GM06990 (cell line): ENCODE results near the gene MS4A7.
A peak's percentile ranks its signal among the peaks of the same experiment; 100 is the strongest.

ENCODE experiments used
- DNase-seq: peaks from one replicate; pipeline ENCODE4 v3.0.0-alpha.2; 2011; ENCODE audit not compliant: insufficient read length; ENCODE audit errors: extremely low read depth
- H3K27me3 ChIP-seq: replicated peaks from 2 replicates; pipeline ENCODE4 v1.6.0; 2011; ENCODE audit warnings: low read length; ENCODE audit not compliant: control insufficient read depth, insufficient read depth
- H3K36me3 ChIP-seq: 2 replicates; pipeline ENCODE4 v1.5.1; 2011; ENCODE audit warnings: low read length; ENCODE audit not compliant: control insufficient read depth, insufficient read depth
- H3K4me3 ChIP-seq: replicated peaks from 2 replicates; pipeline ENCODE4 v1.5.1; 2011; ENCODE audit warnings: low read depth, mild to moderate bottlenecking, control low read depth, low read length
- CTCF ChIP-seq: IDR thresholded peaks from 2 replicates; pipeline ENCODE4 v1.5.1; 2011; ENCODE audit warnings: low read length, control low read depth, mild to moderate bottlenecking, inconsistent platforms; ENCODE audit not compliant: insufficient read depth, poor library complexity, severe bottlenecking

MS4A7 gene

GRCh38 chr11:60396799-60397198 is 18.5 kb downstream of the MS4A7 start:
- Histone ChIP-seq H3K36me3 (no peaks in the 10 kb centered on the region), H3K27me3 (no peaks in the 10 kb centered on the region), H3K4me3 (no peak overlapping the region)
- TF ChIP-seq CTCF, result no peak
- peak; percentile 59 for DNase-seq

- Histone ChIP-seq H3K36me3 (no peaks in the 10 kb centered on the region), H3K27me3 (no peaks in the 10 kb centered on the region), H3K4me3 (no peak overlapping the region)
- no peak for TF ChIP-seq CTCF
- DNase-seq, result no peak
Measured at GRCh38 chr11:60420015-60420414, 41.7 kb downstream of the MS4A7 start.

GRCh38 chr11:60422609-60423008 is 44.3 kb downstream of the MS4A7 start:
- no peak for DNase-seq
- H3K36me3 ChIP-seq, result no peaks in the 10 kb centered on the region
- TF ChIP-seq CTCF, result no peak
- no peak overlapping the region for H3K4me3 ChIP-seq
- no peaks in the 10 kb centered on the region for H3K27me3 ChIP-seq

DNA sequence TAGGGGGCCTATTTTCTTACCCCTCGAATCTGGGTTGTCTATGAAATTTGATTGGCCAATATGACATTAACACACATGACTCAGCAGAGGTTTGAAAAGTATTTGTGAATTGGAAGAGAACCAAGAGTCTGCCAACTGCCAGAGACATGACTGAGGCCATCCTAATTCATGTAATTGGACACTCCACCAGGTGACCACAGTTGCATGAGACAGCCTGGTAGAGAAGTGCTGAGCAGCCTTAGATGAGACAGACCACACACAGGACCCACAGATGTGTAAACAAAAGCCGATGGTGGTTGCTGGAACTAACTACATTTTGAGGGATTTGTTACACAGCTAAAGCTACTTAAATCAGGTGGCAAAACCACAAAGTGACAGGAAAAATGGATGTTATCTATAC is 50.2 kb downstream of the MS4A7 start:
- no peaks in the 10 kb centered on the region for H3K36me3 ChIP-seq
- H3K27me3 ChIP-seq, result no peaks in the 10 kb centered on the region
- no peak overlapping the region for H3K4me3 ChIP-seq
- no peak for TF ChIP-seq CTCF
- no peak for DNase-seq

- Histone ChIP-seq H3K27me3 (no peaks in the 10 kb centered on the region), H3K4me3 (no peak within 1 kb of the TSS), H3K36me3 (no peaks in the 10 kb centered on the region)
- TF ChIP-seq CTCF, result no peak
- DNase-seq, result no peak
Measured at GRCh38 chr11:60429272-60429671, 50.9 kb downstream of the MS4A7 start, which contains the start of gene MS4A5. TSS of gene MS4A5 (plus strand) at chr11:60429572. CDS start at chr11:60429675, 103 bp downstream.

- Histone ChIP-seq H3K36me3 (no peaks in the 10 kb centered on the region), H3K4me3 (no peak overlapping the region), H3K27me3 (no peaks in the 10 kb centered on the region)
- no peak for DNase-seq
- no peak for TF ChIP-seq CTCF
Measured at GRCh38 chr11:60431251-60431650, 52.9 kb downstream of the MS4A7 start.
